Activated T-cell treated with anti-CD3 and anti-CD28 coated beads, Interleukin-2, amount 50 U/mL, for 48 hours (primary cell): ENCODE results near the gene LTB4R.
A peak's percentile ranks its signal among the peaks of the same experiment; 100 is the strongest.
"Not testable (repeated sequence)": the region's sequence is repeated elsewhere in the genome, so short reads cannot be mapped to it uniquely, and the experiment has no call there.

Experiments used
- DNase-seq, 2 experiments: peaks; one replicate each; pipeline ENCODE4 v3.0.0-alpha.2; 2020

LTB4R gene

GRCh38 chr14:24348186-24348585 lies 36.9 kb downstream of the LTB4R start:
- DNase-seq = no peak

- DNase-seq = no peak
Measured at GRCh38 chr14:24349742-24350141, 38.4 kb downstream of the LTB4R start.

DNA sequence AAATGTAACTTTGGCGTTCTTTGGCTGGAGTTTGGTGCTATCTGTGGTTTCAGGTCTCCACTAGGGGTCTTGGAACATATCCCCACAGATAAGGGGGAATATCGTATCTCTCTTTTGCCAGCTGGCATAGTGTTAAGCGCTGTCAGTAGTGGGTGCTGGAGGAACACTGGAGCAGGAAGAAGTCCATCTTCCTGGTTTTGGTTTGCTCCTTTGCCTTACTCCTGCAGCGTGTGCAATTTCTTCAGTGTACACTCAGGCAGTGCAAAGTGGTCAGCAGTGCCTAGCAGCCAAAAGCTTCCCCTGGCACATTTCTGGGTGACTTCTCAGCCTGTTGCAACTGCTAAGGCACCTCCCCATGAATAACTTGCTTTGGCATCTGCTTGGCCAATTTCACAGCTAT lies 40.2 kb downstream of the LTB4R start:
- DNase-seq = no peak

DNA sequence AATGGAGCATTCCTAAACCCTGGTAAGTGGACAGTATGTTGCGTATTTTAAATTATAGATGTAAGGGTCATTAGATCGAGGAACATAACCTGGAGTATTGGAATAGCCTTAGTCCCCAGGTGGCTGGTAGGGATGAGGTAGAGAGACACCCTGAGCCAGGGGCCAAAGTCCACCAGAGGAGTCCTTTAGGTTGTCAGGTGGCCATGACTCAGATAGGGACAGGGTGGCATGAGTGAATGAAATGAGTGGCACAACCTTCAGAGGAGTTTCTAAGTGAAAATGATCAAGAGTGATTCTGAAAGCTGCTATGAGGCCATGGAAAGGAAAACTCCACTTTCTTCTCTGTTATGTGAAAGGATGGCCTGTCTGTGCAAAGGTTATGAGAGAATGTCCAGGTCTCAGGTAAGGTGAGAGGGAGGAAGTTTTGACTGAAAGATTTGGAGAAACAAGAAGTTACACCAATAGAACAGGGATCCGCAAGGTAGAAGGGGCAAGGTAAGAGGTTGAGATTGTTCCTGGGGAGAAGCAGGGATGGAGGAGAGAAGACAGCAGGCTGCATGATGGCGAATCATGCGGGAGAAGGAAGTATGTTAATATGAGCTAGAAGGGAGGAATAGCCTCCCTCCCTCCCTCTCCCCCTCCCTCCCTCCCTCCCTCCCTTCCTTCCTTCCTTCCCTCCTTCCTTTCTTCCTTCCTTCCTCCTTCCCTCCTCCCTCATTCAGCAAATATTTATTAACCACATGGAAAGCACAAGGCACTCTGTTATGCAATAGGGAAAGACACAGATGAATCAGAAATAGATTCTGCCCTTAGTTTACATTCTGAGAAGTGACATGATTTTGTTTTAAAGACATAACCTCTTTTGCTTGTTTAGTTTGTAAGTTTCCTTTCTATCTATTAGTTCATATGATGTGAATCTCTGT lies 42.5 kb downstream of the LTB4R start:
- DNase-seq = no peak

DNA sequence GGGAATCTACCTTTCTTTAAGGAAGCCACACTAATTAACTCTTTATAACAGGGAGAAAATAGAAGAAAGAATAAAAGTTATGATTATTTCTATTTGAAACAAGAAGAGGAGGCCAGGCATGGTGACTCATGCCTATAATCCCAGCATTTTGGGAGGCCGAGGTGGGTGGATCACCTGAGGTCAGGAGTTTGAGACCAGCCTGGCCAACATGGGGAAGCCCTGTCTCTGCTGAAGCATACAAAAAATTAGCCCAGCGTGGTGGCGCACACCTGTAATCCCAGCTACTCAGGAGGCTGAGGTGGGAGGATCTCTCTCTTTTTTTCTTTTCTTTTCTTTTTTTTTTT lies 43.2 kb downstream of the LTB4R start:
- not testable (repeated sequence) for DNase-seq

DNA sequence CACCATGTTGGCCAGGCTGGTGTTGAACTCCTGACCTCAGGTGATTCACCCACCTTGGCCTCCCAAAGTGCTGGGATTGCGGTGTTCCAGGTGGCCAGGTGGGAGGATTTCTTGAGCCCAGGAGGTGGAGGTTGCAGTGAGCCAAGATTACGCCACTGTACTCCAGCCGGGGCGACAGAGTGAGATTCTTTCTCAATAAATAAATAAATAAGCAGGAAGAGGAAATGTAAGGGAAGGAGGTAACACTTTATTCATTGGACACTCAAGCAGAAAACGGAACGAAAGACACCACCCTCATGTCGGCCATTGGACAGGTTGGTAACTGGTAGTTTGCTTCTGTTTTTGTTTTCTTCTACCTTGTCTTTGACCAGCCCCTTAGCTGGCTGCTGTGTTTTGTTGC lies 43.7 kb downstream of the LTB4R start:
- DNase-seq = no peak

DNA sequence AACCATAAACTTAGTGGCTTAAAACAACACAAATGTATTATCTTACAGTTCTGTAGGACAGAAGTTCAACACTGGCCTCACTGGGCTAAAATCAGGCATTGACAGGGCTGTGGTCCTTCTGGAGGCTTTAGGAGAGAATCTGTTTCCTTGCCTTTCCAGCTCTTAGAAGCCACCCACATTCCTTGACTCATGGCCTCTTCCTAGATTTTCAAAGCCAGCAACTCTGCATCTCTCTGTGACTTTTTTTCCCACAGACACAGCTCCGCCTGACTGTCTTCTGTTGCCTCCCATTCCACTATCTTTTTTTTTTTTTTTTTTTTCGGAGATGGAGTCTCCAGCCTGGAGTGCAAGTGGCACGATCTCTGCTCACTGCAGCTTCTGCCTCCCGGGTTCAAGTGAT lies 44.9 kb downstream of the LTB4R start:
- DNase-seq = no peak

GRCh38 chr14:24360281-24360680 lies 49.0 kb downstream of the LTB4R start:
- DNase-seq = no peak

DNA sequence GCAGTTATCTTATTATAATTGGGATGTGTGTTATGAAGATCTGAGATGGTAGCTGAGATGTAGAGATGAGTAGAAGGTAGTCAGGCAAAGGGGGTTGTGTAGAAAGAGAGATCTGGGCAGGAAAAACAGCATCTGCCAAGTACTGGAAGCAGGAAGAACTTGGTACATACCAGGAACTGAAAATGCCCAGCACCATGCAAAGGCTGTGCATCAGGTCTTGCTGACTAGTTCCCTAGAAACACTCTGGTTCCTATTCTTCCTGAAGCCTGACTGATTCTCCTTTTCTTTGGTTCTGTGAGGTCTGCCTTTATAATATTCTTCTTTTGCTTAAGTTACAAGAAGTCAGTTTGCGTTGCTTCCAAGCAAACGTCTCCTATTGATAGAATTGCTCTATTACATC lies 50.0 kb downstream of the LTB4R start:
- DNase-seq = no peak

DNA sequence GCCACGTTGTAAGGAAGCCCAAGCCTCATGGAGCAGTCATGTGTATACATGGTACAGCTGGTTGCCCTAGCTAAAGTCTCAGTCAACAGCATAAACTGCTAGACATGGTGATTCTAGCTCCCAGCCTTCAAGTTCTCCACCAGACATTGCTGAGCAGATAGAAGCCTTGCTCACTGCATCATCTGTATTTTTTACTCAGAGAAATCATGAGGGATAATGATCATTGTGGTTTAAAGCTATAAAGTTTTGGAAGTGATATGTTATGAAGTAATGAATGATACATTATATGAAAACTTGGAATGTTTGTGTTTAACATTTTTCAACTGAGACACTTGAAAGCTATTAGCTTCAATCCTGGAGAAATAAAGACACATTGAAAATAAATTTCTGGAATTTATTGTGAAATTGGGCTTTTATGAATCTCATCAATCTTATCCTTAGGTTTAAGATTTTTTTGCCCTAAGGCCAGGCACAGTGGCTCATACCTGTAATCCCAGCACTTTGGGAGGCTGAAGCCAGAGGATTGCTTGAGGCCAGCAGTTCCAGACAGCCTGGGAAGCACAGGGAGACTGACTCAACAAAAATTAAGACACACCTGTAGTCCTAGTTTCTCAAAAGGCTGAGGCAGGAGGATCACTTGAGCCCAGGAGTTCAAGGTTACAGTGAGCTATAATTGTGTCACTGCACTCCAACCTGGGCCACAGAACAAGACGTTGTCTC lies 51.1 kb downstream of the LTB4R start:
- no peak for DNase-seq

DNA sequence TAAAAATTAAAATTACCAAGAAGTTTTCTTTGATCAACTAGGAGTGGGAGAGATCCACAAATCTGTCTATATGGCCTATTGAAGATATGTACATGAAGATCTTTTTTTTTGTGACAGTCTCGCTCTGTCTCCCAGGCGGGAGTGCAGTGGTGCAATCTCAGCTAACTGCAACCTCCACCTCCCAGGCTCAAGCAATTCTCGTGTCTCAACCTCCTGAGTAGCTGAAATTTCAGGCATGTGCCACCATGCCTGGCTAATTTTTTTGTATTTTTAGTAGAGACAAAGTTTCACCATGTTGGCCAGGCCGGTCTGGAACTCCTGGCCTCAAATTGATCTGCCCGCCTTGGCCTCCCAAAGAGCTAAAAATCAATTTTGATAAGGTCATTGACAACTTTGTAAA lies 52.1 kb downstream of the LTB4R start:
- DNase-seq = no peak

DNA sequence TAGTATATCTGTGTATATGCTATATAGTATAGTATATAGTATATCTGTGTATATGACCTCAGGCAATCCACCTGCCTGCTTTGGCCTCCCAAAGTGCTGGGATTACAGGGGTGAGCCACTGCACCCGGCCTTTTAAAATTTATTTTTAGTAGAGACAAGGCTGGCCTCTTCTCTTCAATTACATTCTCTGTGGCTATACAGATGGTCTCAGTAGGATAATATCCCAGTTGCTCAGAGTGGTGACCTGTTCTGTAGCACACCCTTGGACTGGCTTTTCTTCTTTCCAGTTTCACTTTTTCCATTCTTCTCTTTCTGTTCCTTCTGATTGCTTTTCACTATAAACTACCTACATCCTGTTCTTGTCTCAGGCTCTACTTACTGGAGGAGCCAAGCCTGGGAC lies 53.5 kb downstream of the LTB4R start:
- no peak for DNase-seq

DNA sequence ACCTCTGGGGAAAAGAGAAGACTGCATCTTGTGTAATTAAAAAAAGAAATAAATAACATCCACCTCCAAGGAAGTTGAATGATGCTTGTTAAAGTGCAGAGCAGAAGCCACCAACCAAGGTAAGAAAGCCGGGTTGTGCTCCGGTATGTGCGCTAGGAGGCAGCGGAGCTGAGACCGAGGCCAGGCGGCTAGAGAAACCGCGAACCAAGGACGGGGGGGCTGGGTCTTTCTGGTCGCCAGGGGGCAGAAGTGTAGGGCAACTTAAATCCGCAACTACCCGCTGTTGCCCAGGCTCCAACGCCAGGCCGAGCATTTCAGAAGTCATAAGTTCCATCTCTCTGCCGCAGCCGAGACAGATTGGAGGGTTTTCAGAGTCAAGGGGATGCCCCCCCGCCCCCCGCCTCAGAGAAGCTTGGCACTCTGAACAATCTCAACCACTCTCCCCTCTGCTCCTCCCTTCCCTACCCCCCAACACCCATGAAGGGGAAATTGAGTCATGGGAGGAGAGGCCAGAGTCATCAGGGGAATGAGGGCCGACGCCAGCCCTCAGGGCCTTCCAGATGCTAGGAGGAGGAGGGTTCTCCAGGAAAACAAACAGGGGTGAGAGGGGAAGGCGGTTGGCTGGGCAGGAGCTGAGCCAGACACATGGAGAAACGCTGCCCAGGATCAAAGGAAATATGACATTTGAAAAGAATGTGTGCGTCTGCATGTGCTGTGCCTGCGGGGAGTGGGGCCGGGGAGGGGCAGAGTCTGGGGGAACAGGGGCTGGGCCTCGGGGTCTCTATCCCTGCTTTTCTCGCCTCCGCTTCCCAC lies 54.5 kb downstream of the LTB4R start:
- DNase-seq = peak; percentile 81 to 85

DNA sequence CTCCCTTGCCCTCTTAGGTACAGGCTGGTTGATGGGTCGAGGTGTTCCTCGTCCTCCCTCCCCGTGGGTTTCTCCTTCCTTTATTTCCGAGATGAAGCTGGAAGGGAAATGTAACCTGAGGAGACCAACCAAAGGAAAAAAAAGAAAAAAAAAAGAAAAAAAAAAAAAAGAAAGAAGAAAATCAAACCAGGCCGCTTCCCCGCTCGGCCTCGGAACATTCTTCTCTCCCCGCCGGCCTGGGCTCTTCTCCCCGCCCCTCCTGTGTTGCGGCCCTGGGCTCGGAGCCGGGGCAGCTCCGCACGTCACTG lies 55.1 kb downstream of the LTB4R start:
- DNase-seq = no peak

DNA sequence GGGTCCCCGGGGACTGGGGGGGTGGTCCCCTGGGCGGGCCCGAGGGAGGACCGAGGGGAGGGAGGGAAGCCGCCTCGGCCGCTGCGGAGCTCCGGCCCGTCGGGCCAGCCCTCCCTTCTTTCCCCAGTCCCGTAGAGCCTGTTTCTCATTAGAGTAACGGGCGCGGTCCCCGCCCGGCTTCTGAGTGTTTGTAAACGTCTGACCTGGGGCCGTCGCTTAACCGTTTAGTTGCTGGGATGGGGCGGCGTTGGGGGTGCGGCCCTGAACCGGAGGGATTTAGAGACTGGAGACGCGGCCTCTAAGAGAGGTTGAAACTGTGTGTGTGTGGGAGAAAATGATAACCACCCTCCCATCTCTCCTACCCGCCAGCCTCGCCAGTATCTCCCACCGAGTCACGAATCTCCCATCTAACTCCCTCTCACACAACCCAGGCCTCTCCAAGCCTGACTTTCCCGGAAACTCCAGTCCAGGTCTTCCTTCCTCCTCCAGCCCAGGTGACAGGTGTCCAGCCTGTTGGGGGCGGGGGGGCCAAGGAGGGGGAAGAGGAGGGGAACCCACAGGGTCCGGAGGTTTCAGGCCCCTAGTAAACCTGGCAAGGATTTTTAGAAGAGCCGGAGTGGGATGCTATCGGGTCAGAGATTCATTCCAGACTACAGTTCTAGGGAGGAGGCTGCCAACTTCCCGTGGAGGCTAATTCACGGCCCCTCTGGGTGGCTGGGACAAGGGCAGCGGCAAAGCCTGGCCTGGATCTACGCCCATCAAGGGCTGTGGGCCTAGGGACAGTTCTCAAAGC lies 55.6 kb downstream of the LTB4R start:
- peak; percentile 59 to 63 for DNase-seq
